Measurements from ENCODE around the gene NOP14.

DNA sequence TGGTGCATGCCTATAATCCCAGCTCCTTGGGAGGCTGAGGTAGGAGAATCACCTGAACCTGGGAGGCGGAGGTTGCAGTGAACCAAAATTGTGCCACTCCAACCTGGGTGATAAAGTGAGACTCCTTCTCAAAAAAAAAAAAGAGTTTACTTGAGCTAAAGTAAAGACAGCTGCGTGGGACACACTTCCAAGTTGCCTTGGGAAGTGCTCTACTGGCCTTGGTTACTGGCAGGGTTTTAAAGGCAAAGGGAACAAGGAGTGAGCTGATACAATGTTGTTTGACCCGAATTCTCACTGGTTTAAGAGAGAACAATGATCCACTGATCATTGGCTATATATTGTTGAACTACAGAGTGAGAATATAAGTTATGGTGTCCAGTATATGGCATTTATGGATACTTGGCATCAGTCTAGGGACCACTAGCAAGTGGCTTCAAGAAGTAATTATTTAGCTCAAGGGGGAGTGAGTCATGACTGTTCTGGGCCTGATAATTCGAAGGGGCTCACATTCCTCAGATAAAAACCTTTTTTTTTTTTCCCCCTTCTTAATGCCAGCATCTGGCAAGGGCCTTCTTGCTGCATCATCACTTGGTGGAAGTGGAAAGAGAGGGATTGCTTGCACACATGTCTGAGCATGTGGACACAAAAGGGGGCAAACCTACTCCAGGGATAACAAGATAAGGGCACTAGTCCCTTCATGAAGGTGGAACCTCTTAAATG, 32.5 kb upstream of the NOP14 start:
- TF ChIP-seq, protein P1, sequence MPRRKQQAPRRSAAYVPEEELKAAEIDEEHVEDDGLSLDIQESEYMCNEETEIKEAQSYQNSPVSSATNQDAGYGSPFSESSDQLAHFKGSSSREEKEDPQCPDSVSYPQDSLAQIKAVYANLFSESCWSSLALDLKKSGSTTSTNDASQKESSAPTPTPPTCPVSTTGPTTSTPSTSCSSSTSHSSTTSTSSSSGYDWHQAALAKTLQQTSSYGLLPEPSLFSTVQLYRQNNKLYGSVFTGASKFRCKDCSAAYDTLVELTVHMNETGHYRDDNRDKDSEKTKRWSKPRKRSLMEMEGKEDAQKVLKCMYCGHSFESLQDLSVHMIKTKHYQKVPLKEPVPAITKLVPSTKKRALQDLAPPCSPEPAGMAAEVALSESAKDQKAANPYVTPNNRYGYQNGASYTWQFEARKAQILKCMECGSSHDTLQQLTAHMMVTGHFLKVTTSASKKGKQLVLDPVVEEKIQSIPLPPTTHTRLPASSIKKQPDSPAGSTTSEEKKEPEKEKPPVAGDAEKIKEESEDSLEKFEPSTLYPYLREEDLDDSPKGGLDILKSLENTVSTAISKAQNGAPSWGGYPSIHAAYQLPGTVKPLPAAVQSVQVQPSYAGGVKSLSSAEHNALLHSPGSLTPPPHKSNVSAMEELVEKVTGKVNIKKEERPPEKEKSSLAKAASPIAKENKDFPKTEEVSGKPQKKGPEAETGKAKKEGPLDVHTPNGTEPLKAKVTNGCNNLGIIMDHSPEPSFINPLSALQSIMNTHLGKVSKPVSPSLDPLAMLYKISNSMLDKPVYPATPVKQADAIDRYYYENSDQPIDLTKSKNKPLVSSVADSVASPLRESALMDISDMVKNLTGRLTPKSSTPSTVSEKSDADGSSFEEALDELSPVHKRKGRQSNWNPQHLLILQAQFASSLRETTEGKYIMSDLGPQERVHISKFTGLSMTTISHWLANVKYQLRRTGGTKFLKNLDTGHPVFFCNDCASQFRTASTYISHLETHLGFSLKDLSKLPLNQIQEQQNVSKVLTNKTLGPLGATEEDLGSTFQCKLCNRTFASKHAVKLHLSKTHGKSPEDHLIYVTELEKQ (tag by site-specific recombination; IDR thresholded peaks at IDR 0.05; ENCODE audit: borderline replicate concordance): no peak
- no peak for TF ChIP-seq ZBTB7A (tag by site-specific recombination; IDR thresholded peaks at IDR 0.05; ENCODE audit: low read depth)
- TF ChIP-seq, protein P2, sequence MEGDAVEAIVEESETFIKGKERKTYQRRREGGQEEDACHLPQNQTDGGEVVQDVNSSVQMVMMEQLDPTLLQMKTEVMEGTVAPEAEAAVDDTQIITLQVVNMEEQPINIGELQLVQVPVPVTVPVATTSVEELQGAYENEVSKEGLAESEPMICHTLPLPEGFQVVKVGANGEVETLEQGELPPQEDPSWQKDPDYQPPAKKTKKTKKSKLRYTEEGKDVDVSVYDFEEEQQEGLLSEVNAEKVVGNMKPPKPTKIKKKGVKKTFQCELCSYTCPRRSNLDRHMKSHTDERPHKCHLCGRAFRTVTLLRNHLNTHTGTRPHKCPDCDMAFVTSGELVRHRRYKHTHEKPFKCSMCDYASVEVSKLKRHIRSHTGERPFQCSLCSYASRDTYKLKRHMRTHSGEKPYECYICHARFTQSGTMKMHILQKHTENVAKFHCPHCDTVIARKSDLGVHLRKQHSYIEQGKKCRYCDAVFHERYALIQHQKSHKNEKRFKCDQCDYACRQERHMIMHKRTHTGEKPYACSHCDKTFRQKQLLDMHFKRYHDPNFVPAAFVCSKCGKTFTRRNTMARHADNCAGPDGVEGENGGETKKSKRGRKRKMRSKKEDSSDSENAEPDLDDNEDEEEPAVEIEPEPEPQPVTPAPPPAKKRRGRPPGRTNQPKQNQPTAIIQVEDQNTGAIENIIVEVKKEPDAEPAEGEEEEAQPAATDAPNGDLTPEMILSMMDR (tag by site-specific recombination; IDR thresholded peaks at IDR 0.05): no peak
- TF ChIP-seq, protein P3, sequence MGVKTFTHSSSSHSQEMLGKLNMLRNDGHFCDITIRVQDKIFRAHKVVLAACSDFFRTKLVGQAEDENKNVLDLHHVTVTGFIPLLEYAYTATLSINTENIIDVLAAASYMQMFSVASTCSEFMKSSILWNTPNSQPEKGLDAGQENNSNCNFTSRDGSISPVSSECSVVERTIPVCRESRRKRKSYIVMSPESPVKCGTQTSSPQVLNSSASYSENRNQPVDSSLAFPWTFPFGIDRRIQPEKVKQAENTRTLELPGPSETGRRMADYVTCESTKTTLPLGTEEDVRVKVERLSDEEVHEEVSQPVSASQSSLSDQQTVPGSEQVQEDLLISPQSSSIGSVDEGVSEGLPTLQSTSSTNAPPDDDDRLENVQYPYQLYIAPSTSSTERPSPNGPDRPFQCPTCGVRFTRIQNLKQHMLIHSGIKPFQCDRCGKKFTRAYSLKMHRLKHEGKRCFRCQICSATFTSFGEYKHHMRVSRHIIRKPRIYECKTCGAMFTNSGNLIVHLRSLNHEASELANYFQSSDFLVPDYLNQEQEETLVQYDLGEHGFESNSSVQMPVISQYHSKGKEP (tag by site-specific recombination; IDR thresholded peaks at IDR 0.05): no peak
- no peak for TF ChIP-seq MEIS1 (CRISPR knock-in tag; IDR thresholded peaks at IDR 0.05; ENCODE audit: borderline replicate concordance)
- no peak for TF ChIP-seq ZNF658 (tag by site-specific recombination; IDR thresholded peaks at IDR 0.05)
- TF ChIP-seq ZNF184 (tag by site-specific recombination; IDR thresholded peaks at IDR 0.05): no peak
- no peak for TF ChIP-seq BCL11B (tag by site-specific recombination; IDR thresholded peaks at IDR 0.05; ENCODE audit: low read depth)
- TF ChIP-seq, protein P4, sequence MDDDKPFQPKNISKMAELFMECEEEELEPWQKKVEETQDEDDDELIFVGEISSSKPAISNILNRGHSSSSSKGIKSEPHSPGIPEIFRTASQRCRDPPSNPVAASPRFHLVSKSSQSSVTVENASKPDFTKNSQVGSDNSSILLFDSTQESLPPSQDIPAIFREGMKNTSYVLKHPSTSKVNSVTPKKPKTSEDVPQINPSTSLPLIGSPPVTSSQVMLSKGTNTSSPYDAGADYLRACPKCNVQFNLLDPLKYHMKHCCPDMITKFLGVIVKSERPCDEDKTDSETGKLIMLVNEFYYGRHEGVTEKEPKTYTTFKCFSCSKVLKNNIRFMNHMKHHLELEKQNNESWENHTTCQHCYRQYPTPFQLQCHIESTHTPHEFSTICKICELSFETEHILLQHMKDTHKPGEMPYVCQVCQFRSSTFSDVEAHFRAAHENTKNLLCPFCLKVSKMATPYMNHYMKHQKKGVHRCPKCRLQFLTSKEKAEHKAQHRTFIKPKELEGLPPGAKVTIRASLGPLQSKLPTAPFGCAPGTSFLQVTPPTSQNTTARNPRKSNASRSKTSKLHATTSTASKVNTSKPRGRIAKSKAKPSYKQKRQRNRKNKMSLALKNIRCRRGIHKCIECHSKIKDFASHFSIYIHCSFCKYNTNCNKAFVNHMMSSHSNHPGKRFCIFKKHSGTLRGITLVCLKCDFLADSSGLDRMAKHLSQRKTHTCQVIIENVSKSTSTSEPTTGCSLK (tag by site-specific recombination; IDR thresholded peaks at IDR 0.05): no peak
- no peak for TF ChIP-seq OVOL3 (tag by site-specific recombination; IDR thresholded peaks at IDR 0.05)
- no peak for TF ChIP-seq OSR2 (tag by site-specific recombination; IDR thresholded peaks at IDR 0.05)
- no peak for TF ChIP-seq ZFP3 (tag by site-specific recombination; IDR thresholded peaks at IDR 0.05; ENCODE audit: low read depth)

All from HEK293 (cell line).